Measurements from ENCODE around the gene PRKACA.

GRCh38 chr19:14059652-14060155 is 57.9 kb downstream of the PRKACA start:
- TF ChIP-seq EZH2 (IDR thresholded peaks at IDR 0.05; ENCODE audit: insufficient read depth, poor library complexity, severe bottlenecking), result no peak
- no peak for TF ChIP-seq EZH2phosphoT487 (IDR thresholded peaks at IDR 0.05; ENCODE audit: insufficient read depth, low read depth)

Data from GM23248 (cell line).